Heart right ventricle (tissue), 16 donors: ENCODE measurements around the gene ATP5PD. TPM values are rescaled to one million over a fixed set of nuclear protein-coding genes. Genes with fewer than 3 reads are reported as not detected.
"Not testable (repeated sequence)": the region's sequence is repeated elsewhere in the genome, so short reads cannot be mapped to it uniquely, and the experiment has no call there.

Source experiments
- ATAC-seq, 8 donors: fragments of 200-7000 bp; cut with Tn5 transposase; one replicate each; pipeline ENCODE4 v1.9.1; 2020; ENCODE audit warnings: mild to moderate bottlenecking in 8 of 8, moderate library complexity in 8 of 8, moderate number of reproducible peaks in 1 of 8
- DNase-seq, 2 donors: peaks; one replicate each; pipeline ENCODE4 v3.0.0-alpha.2; 2020
- H3K27ac ChIP-seq, 10 donors: fragments of 200-600 bp; sonication (generic) in 2 of 10; one replicate each; pipeline versions ENCODE4 v1.5.0 to v1.8.0; 2020 to 2022; ENCODE audit warnings: mild to moderate bottlenecking in 3 of 10
- H3K27me3 ChIP-seq, 7 donors: fragments of 200-600 bp; one replicate each; pipeline ENCODE4 v1.8.0; 2021 to 2022; ENCODE audit warnings: mild to moderate bottlenecking in 2 of 7
- H3K36me3 ChIP-seq, 9 donors: fragments of 200-600 bp; sonication (generic) in 1 of 9; one replicate each; pipeline versions ENCODE4 v1.5.0 to v1.8.0; 2020 to 2022; ENCODE audit warnings: mild to moderate bottlenecking in 2 of 9
- H3K4me1 ChIP-seq, 9 donors: fragments of 200-600 bp; sonication (generic) in 1 of 9; one replicate each; pipeline versions ENCODE4 v1.5.0 to v1.8.0; 2020 to 2022; ENCODE audit warnings: mild to moderate bottlenecking in 4 of 9
- H3K4me3 ChIP-seq, 10 donors: fragments of 200-600 bp; sonication (generic) in 2 of 10; one replicate each; pipeline versions ENCODE4 v1.5.0 to v1.8.0; 2020 to 2022; ENCODE audit warnings: mild to moderate bottlenecking in 7 of 10, moderate library complexity in 2 of 10
- H3K9me3 ChIP-seq, 11 donors: fragments of 200-600 bp in 10 of 11; sonication (generic) in 2 of 11; one replicate each; pipeline versions ENCODE4 v1.5.0 to v1.8.0; 2013 to 2022; ENCODE audit warnings: mild to moderate bottlenecking in 2 of 11, control low read depth in 1 of 11, moderate library complexity in 1 of 11
- WGBS, 2 donors: extraction: QIAGEN DNeasy Blood & Tissue Kit; methylation state at CpG; one replicate each; pipeline ENCODE4 v1.1.7; 2013; ENCODE audit warnings: inconsistent platforms in 1 of 2; 5-methylcytosine and 5-hydroxymethylcytosine counted together
- intact Hi-C, 10 donors: fragments of 100-400 bp; cut with DNase I; formaldehyde crosslinking; loops; one replicate each; pipeline versions ENCODE4 v1.11.1 to v1.14.2; 2022
- polyA plus RNA-seq, 2 donors: library from polyadenylated mRNA; stranded (reverse); fragments of 200-250 nt; gene quantifications; one replicate each; pipeline ENCODE4 v1.2.3, GENCODE V29; 2013
- total RNA-seq, 10 donors: library from RNA; stranded (reverse); fragmentation: NEBNext Ultra II Directional in 3 of 10; extraction: Animal tissue kit (Norgen Biotek cat#: 25700) in 3 of 10; gene quantifications; one replicate each; pipeline versions ENCODE4 v1.2.1 to v1.2.4, GENCODE V29; 2021 to 2023
- TF ChIP-seq, protein P1 (sequence below), 9 donors: fragments of 200-600 bp; sonication (generic) in 2 of 9; IDR thresholded peaks; one replicate each; pipeline versions ENCODE4 v1.5.0 to v1.8.0; 2021 to 2022; ENCODE audit warnings: antibody characterized with exemption in 9 of 9, mild to moderate bottlenecking in 5 of 9, moderate library complexity in 1 of 9
- donor health status: Arrhythmogenic right ventricular cardiomyopathy.
- donor health status: ischemic (EF 13 %, LVEDD 7.1; RV severe dilation, severe dysfunction).
- donor health status: healthy with polysubstance abuse.
- donor health status: DM: no; HTN: yes; CAD: no.
- donor health status: DM: no; HTN: no; CAD: no.
- donor health status: ischemic (EF 25% LVEDD 6.9; RV normal size, moderate dysfunction).
- donor health status: ischemic (EF 25% LVEDD 5.7; RV mildly dilated, moderate dysfunction).
- donor health status: healthy.
- donor health status: DM: yes; HTN: yes; CAD: no.
- donor health status: Ischemic cardiomyopathy.
- donor health status: ischemic (EF 35%, LVEDD 5.7; RV mildly dilated, moderate dysfunction).
- donor health status: nonischemic (EF 11% LVEDD 7.7; RV severe dilation, severe dysfunction).
- donor health status: DM: yes; HTN: yes; CAD: no.
- donor health status: PGD.
- donor health status: ischemic (EF 29% LVEDD 5.4; RV normal size, mild dysfunction).
- donor health status: nonischemic (EF 23%, LVEDD 6.1; RV moderate dilation, normal function).

ATP5PD gene
- total and polyA plus RNA-seq, 12 donors = 678 to 2,296 (median 875) TPM

- H3K4me3 ChIP-seq = no peak overlapping the region
- no peak for DNase-seq
- H3K9me3 ChIP-seq = no peaks in the 10 kb centered on the region
- 60 to 63% methylated on average over 4 of the region's 4 CpGs for WGBS, 2 donors
- intact Hi-C loops = loop anchor here in 1 of 10 donors (5.0 kb wide), 1 partner anchor 37 kb away; no protein-coding TSS in a partner anchor
- H3K36me3 ChIP-seq = no peaks in the 10 kb centered on the region
- peak overlapping the region in 2 of 10 donors; percentile 2 to 90 for H3K27ac ChIP-seq
- H3K27me3 ChIP-seq = no peaks in the 10 kb centered on the region
- ATAC-seq = no peak
- H3K4me1 ChIP-seq = peaks cover 7 to 59% (median 35%) of the 10 kb centered on the region in 9 donors
- TF ChIP-seq, protein P1, sequence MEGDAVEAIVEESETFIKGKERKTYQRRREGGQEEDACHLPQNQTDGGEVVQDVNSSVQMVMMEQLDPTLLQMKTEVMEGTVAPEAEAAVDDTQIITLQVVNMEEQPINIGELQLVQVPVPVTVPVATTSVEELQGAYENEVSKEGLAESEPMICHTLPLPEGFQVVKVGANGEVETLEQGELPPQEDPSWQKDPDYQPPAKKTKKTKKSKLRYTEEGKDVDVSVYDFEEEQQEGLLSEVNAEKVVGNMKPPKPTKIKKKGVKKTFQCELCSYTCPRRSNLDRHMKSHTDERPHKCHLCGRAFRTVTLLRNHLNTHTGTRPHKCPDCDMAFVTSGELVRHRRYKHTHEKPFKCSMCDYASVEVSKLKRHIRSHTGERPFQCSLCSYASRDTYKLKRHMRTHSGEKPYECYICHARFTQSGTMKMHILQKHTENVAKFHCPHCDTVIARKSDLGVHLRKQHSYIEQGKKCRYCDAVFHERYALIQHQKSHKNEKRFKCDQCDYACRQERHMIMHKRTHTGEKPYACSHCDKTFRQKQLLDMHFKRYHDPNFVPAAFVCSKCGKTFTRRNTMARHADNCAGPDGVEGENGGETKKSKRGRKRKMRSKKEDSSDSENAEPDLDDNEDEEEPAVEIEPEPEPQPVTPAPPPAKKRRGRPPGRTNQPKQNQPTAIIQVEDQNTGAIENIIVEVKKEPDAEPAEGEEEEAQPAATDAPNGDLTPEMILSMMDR (IDR thresholded peaks at IDR 0.05) = no peak
Observed at GRCh38 chr17:75075597-75076336, 29.0 kb upstream of the ATP5PD start.

DNA sequence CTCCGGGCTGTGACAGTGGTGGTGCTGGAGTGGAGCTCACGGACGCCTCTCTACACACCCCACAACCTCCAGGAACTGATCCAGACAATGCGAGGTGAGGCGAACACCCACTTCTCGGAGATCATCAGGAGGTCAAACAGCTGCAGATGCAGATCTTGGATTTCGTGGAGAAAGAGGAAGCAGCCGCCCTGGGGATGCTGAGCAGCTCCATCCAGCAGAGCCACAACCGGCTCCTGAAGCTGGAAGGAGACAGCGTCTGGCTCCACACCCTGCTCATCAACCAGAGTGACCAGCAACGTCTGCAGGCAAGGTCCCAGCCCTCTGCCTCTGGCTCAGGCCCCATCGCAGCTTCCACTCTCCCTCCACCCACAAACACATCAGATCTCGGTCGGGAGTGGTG, 27.8 kb upstream of the ATP5PD start:
- WGBS, 2 donors = 72 to 81% methylated on average over 14 of the region's 14 CpGs
- no peak for ATAC-seq
- no peak overlapping the region for H3K27ac ChIP-seq

DNA sequence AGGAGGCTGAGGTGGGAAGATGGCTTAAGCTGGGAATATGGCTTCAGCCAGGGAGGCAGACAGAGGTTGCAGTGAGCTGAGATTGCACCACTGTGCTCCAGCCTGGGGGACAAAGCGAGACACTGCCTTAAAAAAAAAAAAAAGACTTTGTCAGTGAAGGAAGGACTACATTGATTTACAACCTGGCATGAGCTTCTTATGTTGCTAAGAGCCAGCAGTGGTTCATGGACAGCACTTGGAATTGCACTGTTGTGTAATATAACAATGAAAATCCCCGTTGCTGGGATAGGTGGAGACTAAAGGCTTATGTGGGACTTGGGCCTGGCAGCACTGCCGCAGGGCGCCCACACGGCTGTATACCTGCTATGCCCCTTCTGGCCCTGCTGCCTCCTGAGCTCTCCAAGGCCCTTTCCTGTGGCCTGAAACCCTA, 26.9 kb upstream of the ATP5PD start:
- Histone ChIP-seq H3K4me1 (peaks cover 7 to 44% (median 24%) of the 10 kb centered on the region in 9 donors), H3K4me3 (no peak overlapping the region), H3K9me3 (no peaks in the 10 kb centered on the region), H3K27ac (peak overlapping the region in 4 of 10 donors; percentile 1 to 25 (median 12)), H3K27me3 (no peaks in the 10 kb centered on the region), H3K36me3 (no peaks in the 10 kb centered on the region)
- TF ChIP-seq, protein P1 (IDR thresholded peaks at IDR 0.05) = no peak
- no peak for DNase-seq
- intact Hi-C loops = loop anchor here in 2 of 10 donors (2.0 to 5.0 kb wide), 2 partner anchors 21 to 34 kb away; partner anchors contain the start of gene ARMC7 (in 1 of the 2)
- 80 to 82% methylated on average over 5 of the region's 5 CpGs for whole genome bisulfite sequencing, 2 donors
- no peak for ATAC-seq

More for the DNA sequence above, 27.8 kb upstream of the ATP5PD start:
- TF ChIP-seq, protein P1 (IDR thresholded peaks at IDR 0.05) = no peak
- DNase-seq = no peak
- intact Hi-C loops = loop anchor here in 1 of 10 donors (5.0 kb wide), 1 partner anchor 33 kb away; the partner anchor contains the start of gene ARMC7
- Histone ChIP-seq H3K4me1 (peaks cover 7 to 53% (median 33%) of the 10 kb centered on the region in 9 donors), H3K36me3 (no peaks in the 10 kb centered on the region), H3K4me3 (no peak overlapping the region), H3K27me3 (no peaks in the 10 kb centered on the region), H3K9me3 (no peaks in the 10 kb centered on the region)

- DNase-seq, H3K4me3 ChIP-seq, H3K36me3 ChIP-seq, ATAC-seq, H3K27me3 ChIP-seq, H3K9me3 ChIP-seq: not testable (repeated sequence)
- H3K4me1 ChIP-seq = peaks cover 4 to 37% (median 17%) of the 10 kb centered on the region in 9 donors
- 93 to 98% methylated on average over 5 of the region's 5 CpGs for WGBS, 2 donors
- H3K27ac ChIP-seq = peak overlapping the region in 3 of 10 donors; percentile 60 to 77 (median 74)
- intact Hi-C loops = loop anchor here in 2 of 10 donors (2.0 to 5.0 kb wide), 2 partner anchors 20 to 34 kb away; partner anchors contain the start of gene ARMC7 (in 1 of the 2)
Observed at GRCh38 chr17:75072909-75073308, 26.1 kb upstream of the ATP5PD start.

DNA sequence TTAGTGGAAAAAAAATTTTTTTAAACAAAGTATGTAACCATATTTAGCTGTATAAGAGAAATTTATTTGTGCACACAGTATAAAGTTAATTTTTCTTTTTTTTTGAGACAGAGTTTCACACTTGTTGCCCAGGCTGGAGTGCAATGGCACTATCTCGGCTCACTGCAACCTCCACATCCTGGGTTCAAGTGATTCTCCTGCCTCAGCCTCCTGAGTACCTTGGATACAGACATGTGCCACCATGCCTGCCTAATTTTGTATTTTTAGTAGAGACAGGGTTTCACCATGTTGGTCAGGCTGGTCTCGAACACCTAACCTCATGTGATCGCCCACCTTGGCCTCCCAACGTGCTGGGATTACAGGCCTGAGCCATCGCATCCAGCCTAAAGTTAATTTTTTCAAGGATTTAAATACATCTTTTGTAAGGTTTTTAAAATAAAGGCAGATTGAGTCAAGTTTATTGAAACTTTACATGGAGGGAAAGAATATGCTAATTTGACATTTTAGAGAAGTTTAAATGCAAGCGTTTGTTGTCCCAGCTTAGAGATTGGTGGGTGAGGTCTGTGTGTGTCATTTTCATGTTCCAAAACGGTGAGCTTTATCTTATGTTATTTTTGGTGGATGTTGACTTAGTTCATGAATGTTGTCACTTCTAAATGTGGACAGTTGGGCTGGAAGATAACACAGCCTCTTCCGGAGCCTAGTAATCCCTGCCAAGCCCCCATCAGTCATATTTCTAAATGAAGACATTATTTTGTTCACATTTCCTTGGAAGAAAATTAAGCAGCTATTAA, 24.9 kb upstream of the ATP5PD start:
- not testable (repeated sequence) for H3K36me3 ChIP-seq, H3K4me3 ChIP-seq, DNase-seq, H3K9me3 ChIP-seq, H3K27me3 ChIP-seq
- Histone ChIP-seq H3K4me1 (peaks cover 0 to 26% (median 6%) of the 10 kb centered on the region in 9 donors), H3K27ac (peak overlapping the region in 6 of 10 donors; percentile 16 to 77 (median 62))
- peak; percentile 53 to 89 (median 66) for ATAC-seq
- intact Hi-C loops = loop anchor here in 2 of 10 donors (2.0 to 5.0 kb wide), 2 partner anchors 19 to 36 kb away; partner anchors contain the start of gene ARMC7 (in 1 of the 2)
- 63 to 66% methylated on average over 8 of the region's 8 CpGs for WGBS, 2 donors
